CD14-positive monocyte (primary cell): ENCODE data around the gene FLYWCH2. TPM values are rescaled to one million over a fixed set of nuclear protein-coding genes. Genes with fewer than 3 reads are reported as not detected.

Source experiments
- DNase-seq, 3 donors: peaks; one replicate each; pipeline ENCODE4 v3.0.0-alpha.2; 2011 to 2022
- H2AFZ ChIP-seq: 2 replicates; pipeline ENCODE4 v1.6.0; 2012; ENCODE audit warnings: mild to moderate bottlenecking, low read depth, low read length, inconsistent platforms; ENCODE audit not compliant: insufficient read depth, poor library complexity, severe bottlenecking
- H3K27ac ChIP-seq, 2 donors: 1 replicate in 1 of 2; 2 replicates in 1 of 2; pipeline ENCODE4 v1.5.1; 2012 to 2013; ENCODE audit warnings: low read length in 2 of 2, control low read depth in 1 of 2, inconsistent platforms in 1 of 2, low read depth in 1 of 2, mild to moderate bottlenecking in 1 of 2
- H3K27me3 ChIP-seq, 2 donors: one replicate each; pipeline versions ENCODE4 v1.6.0 to v1.6.1; 2011 to 2013; ENCODE audit warnings: low read length in 2 of 2; ENCODE audit not compliant: control insufficient read depth in 2 of 2, insufficient read depth in 2 of 2
- H3K36me3 ChIP-seq, 2 donors: replicated peaks in 1 of 2; 1 replicate in 1 of 2; 2 replicates in 1 of 2; pipeline versions ENCODE4 v1.5.1 to v1.6.1; 2012 to 2013; ENCODE audit warnings: low read length in 2 of 2, control low read depth in 1 of 2, inconsistent platforms in 1 of 2, mild to moderate bottlenecking in 1 of 2; ENCODE audit not compliant: insufficient read depth in 2 of 2, control insufficient read depth in 1 of 2
- H3K4me1 ChIP-seq, 2 donors: 1 replicate in 1 of 2; 2 replicates in 1 of 2; pipeline versions ENCODE4 v1.5.1 to v1.6.1; 2012 to 2013; ENCODE audit warnings: low read length in 2 of 2, control low read depth in 1 of 2, inconsistent platforms in 1 of 2, mild to moderate bottlenecking in 1 of 2, moderate library complexity in 1 of 2; ENCODE audit not compliant: insufficient read depth in 2 of 2, control insufficient read depth in 1 of 2
- H3K4me2 ChIP-seq: replicated peaks from 2 replicates; pipeline ENCODE3; 2012; ENCODE audit warnings: low read length, moderate library complexity, mild to moderate bottlenecking; ENCODE audit not compliant: poor library complexity, severe bottlenecking; ENCODE audit errors: extremely low read depth
- H3K4me3 ChIP-seq, 3 experiments: fragments of 200-600 bp in 1 of 3; sonication (generic) in 1 of 3; replicated peaks in 1 of 3; 1 replicate in 2 of 3; 2 replicates in 1 of 3; pipeline ENCODE4 v1.5.1; 2011 to 2013; ENCODE audit warnings: low read length in 3 of 3, mild to moderate bottlenecking in 3 of 3, control low read depth in 2 of 3, low read depth in 2 of 3, inconsistent platforms in 1 of 3, moderate library complexity in 1 of 3
- H3K79me2 ChIP-seq: 2 replicates; pipeline ENCODE4 v1.6.0; 2012; ENCODE audit warnings: mild to moderate bottlenecking, control low read depth, inconsistent platforms, low read length, moderate library complexity; ENCODE audit not compliant: insufficient read depth
- H3K9ac ChIP-seq: 2 replicates; pipeline ENCODE4 v1.6.0; 2017; ENCODE audit warnings: low read length, mild to moderate bottlenecking; ENCODE audit not compliant: insufficient read depth, poor library complexity, severe bottlenecking
- H3K9me3 ChIP-seq, 2 donors: replicated peaks in 1 of 2; 1 replicate in 1 of 2; 2 replicates in 1 of 2; pipeline versions ENCODE4 v1.5.1 to v1.6.1; 2012 to 2013; ENCODE audit warnings: low read length in 2 of 2, control low read depth in 1 of 2; ENCODE audit not compliant: control insufficient read depth in 1 of 2, insufficient read depth in 1 of 2
- H4K20me1 ChIP-seq: 2 replicates; pipeline ENCODE4 v1.6.0; 2012; ENCODE audit warnings: mild to moderate bottlenecking, low read length, control low read depth, moderate library complexity; ENCODE audit not compliant: insufficient read depth
- H3K27ac Mint-ChIP-seq, 7 donors: one replicate each; pipeline ENCODE4 v1.8.0; 2020; ENCODE audit warnings: mild to moderate bottlenecking in 7 of 7, mixed read lengths in 7 of 7, moderate library complexity in 6 of 7, inconsistent platforms in 2 of 7
- H3K27me3 Mint-ChIP-seq, 3 donors: one replicate each; pipeline ENCODE4 v1.8.0; 2021 to 2022; ENCODE audit warnings: low read depth in 3 of 3, mild to moderate bottlenecking in 3 of 3, mixed read lengths in 3 of 3, moderate library complexity in 3 of 3, inconsistent platforms in 1 of 3
- H3K36me3 Mint-ChIP-seq, 2 donors: one replicate each; pipeline ENCODE4 v1.8.0; 2020; ENCODE audit warnings: mixed read lengths in 2 of 2, inconsistent platforms in 1 of 2, mild to moderate bottlenecking in 1 of 2
- H3K4me1 Mint-ChIP-seq: one replicate; pipeline ENCODE4 v1.8.0; 2020; ENCODE audit warnings: mild to moderate bottlenecking, mixed read lengths
- H3K4me3 Mint-ChIP-seq, 2 donors: one replicate each; pipeline ENCODE4 v1.8.0; 2020; ENCODE audit warnings: mild to moderate bottlenecking in 2 of 2, mixed read lengths in 2 of 2, moderate library complexity in 1 of 2
- H3K9me3 Mint-ChIP-seq, 7 donors: one replicate each; pipeline ENCODE4 v1.8.0; 2020 to 2022; ENCODE audit warnings: mixed read lengths in 7 of 7, mild to moderate bottlenecking in 6 of 7, moderate library complexity in 6 of 7, inconsistent platforms in 2 of 7
- CTCF ChIP-seq: fragments of 200-600 bp; IDR thresholded peaks from one replicate; pipeline ENCODE4 v1.8.0; 2022; ENCODE audit warnings: antibody characterized with exemption, mild to moderate bottlenecking
- WGBS: methylation state at CpG from one replicate; pipeline ENCODE4 v1.1.5; 2013; ENCODE audit warnings: missing lambda C conversion rate; ENCODE audit not compliant: insufficient coverage; 5-methylcytosine and 5-hydroxymethylcytosine counted together
- intact Hi-C, 2 donors: fragments of 100-400 bp; cut with micrococcal nuclease; formaldehyde crosslinking; loops; one replicate each; pipeline versions ENCODE4 v1.15.0 to v1.15.1; 2023
- polyA plus RNA-seq, 3 donors: library from polyadenylated mRNA; depleted of rRNA in 1 of 3; unstranded in 2 of 3; stranded (reverse) in 1 of 3; fragments of 300-500 nt in 2 of 3; fragments of >200 nt in 1 of 3; fragmentation: Illumina TruSeq in 2 of 3; gene quantifications; 1 replicate in 2 of 3; 2 replicates in 1 of 3; pipeline ENCODE4 v1.2.3, GENCODE V29; 2012 to 2021

FLYWCH2 gene
- polyA plus RNA-seq, 3 donors: 10.9 to 14.8 (median 12.7) TPM

- no peak overlapping the region for H3K4me3 ChIP-seq
Measured at GRCh38 chr16:2946649-2947048, 63.6 kb downstream of the FLYWCH2 start.

More at GRCh38 chr16:2946649-2947048, 63.6 kb downstream of the FLYWCH2 start:
- Mint-ChIP-seq H3K9me3 (no peaks in the 10 kb centered on the region), H3K27ac (no peak overlapping the region), H3K36me3 (peaks cover 28 to 44% of the 10 kb centered on the region in 2 donors), H3K4me1 (no peaks in the 10 kb centered on the region), H3K27me3 (no peaks in the 10 kb centered on the region), H3K4me3 (no peak overlapping the region)
- Histone ChIP-seq H2AFZ (no peak overlapping the region), H3K4me1 (no peaks in the 10 kb centered on the region), H4K20me1 (no peaks in the 10 kb centered on the region), H3K27ac (no peak overlapping the region), H3K27me3 (no peaks in the 10 kb centered on the region), H3K9ac (no peak overlapping the region), H3K9me3 (no peaks in the 10 kb centered on the region), H3K36me3 (peaks cover 15 to 34% of the 10 kb centered on the region in 2 donors), H3K79me2 (no peaks in the 10 kb centered on the region), H3K4me2 (no peak overlapping the region)
- intact Hi-C loops: no loop called here
- TF ChIP-seq CTCF: no peak
- 93% methylated on average over 3 of the region's 4 CpGs for WGBS
- DNase-seq: no peak

Other genes starting within 250 kb of the FLYWCH2 start
- gene KCTD5, start 200.7 kb upstream of the FLYWCH2 start, polyA plus RNA-seq: 10 to 100 TPM; 16.0 to 23.1 (median 21.0) TPM
- gene PRSS27, start 163.0 kb upstream of the FLYWCH2 start, polyA plus RNA-seq: 1 to 10 TPM in 1 of 3 donors, not detected in 2; 1.1 TPM
- gene SRRM2, start 130.6 kb upstream of the FLYWCH2 start, polyA plus RNA-seq: 1,000 to 10,000 TPM in 1 of 3 donors, 10 to 100 TPM in 2; 19.0 to 1,186 (median 31.8) TPM
- gene ELOB, start 105.9 kb upstream of the FLYWCH2 start, polyA plus RNA-seq: 100 to 1,000 TPM; 150 to 405 (median 363) TPM
- under 1 TPM in 1 of 3 donors, not detected in 2; 0.05 TPM for gene PRSS33, start 95.7 kb upstream of the FLYWCH2 start, polyA plus RNA-seq
- gene PRSS41, start 84.7 kb upstream of the FLYWCH2 start, polyA plus RNA-seq: not detected
- 1 to 10 TPM; 2.1 to 9.0 (median 3.1) TPM for gene PRSS21, start 66.0 kb upstream of the FLYWCH2 start, polyA plus RNA-seq
- 10 to 100 TPM in 2 of 3 donors, 1 to 10 TPM in 1; 6.8 to 12.9 (median 11.0) TPM for gene ZG16B, start 52.9 kb upstream of the FLYWCH2 start, polyA plus RNA-seq
- gene PRSS22, start 25.0 kb upstream of the FLYWCH2 start, polyA plus RNA-seq: not detected
- gene FLYWCH1, start 28.7 kb downstream of the FLYWCH2 start, polyA plus RNA-seq: 10 to 100 TPM in 1 of 3 donors, 1 to 10 TPM in 2; 5.0 to 42.7 (median 7.1) TPM
- gene KREMEN2, start 81.1 kb downstream of the FLYWCH2 start, polyA plus RNA-seq: under 1 TPM in 1 of 3 donors, not detected in 2; 0.09 TPM
- gene PAQR4, start 86.1 kb downstream of the FLYWCH2 start, polyA plus RNA-seq: 10 to 100 TPM in 1 of 3 donors, 1 to 10 TPM in 2; 6.3 to 14.2 (median 8.9) TPM
- 1 to 10 TPM in 2 of 3 donors, under 1 TPM in 1; 0.39 to 3.2 (median 3.0) TPM for gene PKMYT1, start 97.2 kb downstream of the FLYWCH2 start, polyA plus RNA-seq
- 1 to 10 TPM in 1 of 3 donors, not detected in 2; 2.1 TPM for gene CLDN9, start 129.7 kb downstream of the FLYWCH2 start, polyA plus RNA-seq
- gene CLDN6, start 135.0 kb downstream of the FLYWCH2 start, polyA plus RNA-seq: not detected
- 1 to 10 TPM; 2.9 to 6.2 (median 5.7) TPM for gene TNFRSF12A, start 137.2 kb downstream of the FLYWCH2 start, polyA plus RNA-seq
- gene HCFC1R1, start 140.7 kb downstream of the FLYWCH2 start, polyA plus RNA-seq: 10 to 100 TPM; 16.7 to 27.1 (median 19.9) TPM
- gene THOC6, start 140.8 kb downstream of the FLYWCH2 start, polyA plus RNA-seq: 10 to 100 TPM; 42.4 to 59.2 (median 57.7) TPM
- gene BICDL2, start 153.7 kb downstream of the FLYWCH2 start, polyA plus RNA-seq: not detected
- 10 to 100 TPM in 1 of 3 donors, 1 to 10 TPM in 1, under 1 TPM in 1; 0.71 to 26.6 (median 2.6) TPM for gene MMP25, start 163.3 kb downstream of the FLYWCH2 start, polyA plus RNA-seq
- gene IL32, start 182.4 kb downstream of the FLYWCH2 start, polyA plus RNA-seq: 1 to 10 TPM in 2 of 3 donors, under 1 TPM in 1; 0.53 to 8.0 (median 5.6) TPM
- under 1 TPM in 1 of 3 donors, not detected in 2; 0.29 TPM for gene ZSCAN10, start 216.1 kb downstream of the FLYWCH2 start, polyA plus RNA-seq
- gene ZNF205, start 229.4 kb downstream of the FLYWCH2 start, polyA plus RNA-seq: 1 to 10 TPM; 1.0 to 6.7 (median 1.3) TPM